Adrenal gland (tissue), 5 donors: ENCODE measurements around the gene NPAS1.

Experiments
- CTCF ChIP-seq, 6 experiments: fragments of 450-650 bp in 4 of 6; fragments of 200-600 bp in 2 of 6; sonication (generic) in 1 of 6; IDR thresholded peaks; 1 replicate in 5 of 6; 2 replicates in 1 of 6; pipeline versions ENCODE4 v1.5.1 to v1.8.0; 2016 to 2021; ENCODE audit warnings: antibody characterized with exemption in 6 of 6, mild to moderate bottlenecking in 2 of 6, moderate library complexity in 1 of 6
- POLR2A ChIP-seq, 2 donors: fragments of 450-650 bp; IDR thresholded peaks; one replicate each; pipeline ENCODE4 v1.6.1; 2017; ENCODE audit warnings: antibody characterized with exemption in 2 of 2, mild to moderate bottlenecking in 2 of 2, moderate library complexity in 1 of 2
- donor health status: DM: no; HTN: no; CAD: no.

- TF ChIP-seq POLR2A (IDR thresholded peaks at IDR 0.05) (no peak), CTCF (IDR thresholded peaks at IDR 0.05) (no peak)
Observed at GRCh38 chr19:47047272-47047762, 27.7 kb downstream of the NPAS1 start.
